Progenitor cell of endocrine pancreas (in vitro differentiated cells): ENCODE results near the gene TIGD3. TPM values are rescaled to one million over a fixed set of nuclear protein-coding genes. Genes with fewer than 3 reads are reported as not detected.

Experiments used
- DNase-seq: peaks from one replicate; pipeline ENCODE4 v3.0.0; 2021; ENCODE audit warnings: low spot score; ENCODE audit not compliant: unreplicated experiment
- H3K27ac Mint-ChIP-seq: 2 replicates; pipeline ENCODE4 v1.8.0; 2021; ENCODE audit warnings: mild to moderate bottlenecking, moderate library complexity, mixed read lengths
- H3K27me3 Mint-ChIP-seq: 2 replicates; pipeline ENCODE4 v1.8.0; 2021; ENCODE audit warnings: mixed read lengths
- H3K36me3 Mint-ChIP-seq: 2 replicates; pipeline ENCODE4 v1.8.0; 2022; ENCODE audit warnings: mixed read lengths; ENCODE audit not compliant: insufficient read depth
- H3K4me1 Mint-ChIP-seq: 2 replicates; pipeline ENCODE4 v1.8.0; 2021; ENCODE audit warnings: low read depth, mixed read lengths
- H3K4me3 Mint-ChIP-seq: 2 replicates; pipeline ENCODE4 v1.8.0; 2021; ENCODE audit warnings: low read depth, mild to moderate bottlenecking, moderate library complexity, mixed read lengths
- H3K9me3 Mint-ChIP-seq: 2 replicates; pipeline ENCODE4 v1.8.0; 2021; ENCODE audit warnings: low read depth, mixed read lengths
- total RNA-seq: library from RNA; stranded (reverse); gene quantifications from 2 replicates; pipeline ENCODE4 v1.2.1, GENCODE V29; 2021
- TF ChIP-seq, protein P1 (sequence below): fragments of 200-600 bp; sonication (generic); IDR thresholded peaks from one replicate; pipeline ENCODE4 v1.5.0; 2021; ENCODE audit warnings: antibody characterized with exemption, mild to moderate bottlenecking; ENCODE audit not compliant: unreplicated experiment

The TIGD3 gene
- total RNA-seq, 1 donor from 2014 or later, result 3.0 TPM

DNA sequence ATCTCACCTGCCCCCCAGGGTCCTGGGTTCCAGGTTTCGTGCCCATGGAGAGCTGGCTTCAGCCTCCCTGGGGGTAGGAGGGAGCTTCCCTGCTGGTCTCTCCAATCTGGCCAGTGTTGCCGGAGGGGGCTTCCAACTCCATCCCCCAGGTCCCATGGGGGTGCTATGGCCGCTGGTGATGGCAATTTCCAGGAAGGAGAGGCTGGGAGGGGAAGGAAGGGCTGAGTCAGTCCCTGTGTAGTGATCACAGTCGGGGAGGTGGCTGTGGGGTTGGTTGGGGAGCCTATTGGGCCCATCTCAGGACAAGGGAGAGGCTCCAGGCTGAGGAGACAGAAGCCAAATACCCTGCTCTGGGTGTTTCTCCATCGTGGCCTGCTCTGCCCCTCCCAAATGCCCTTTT, 45.5 kb upstream of the TIGD3 start:
- Mint-ChIP-seq H3K9me3 (no peaks in the 10 kb centered on the region), H3K4me3 (no peak overlapping the region), H3K4me1 (peaks cover 26% of the 10 kb centered on the region), H3K36me3 (peaks cover 1% of the 10 kb centered on the region), H3K27me3 (peaks cover 27% of the 10 kb centered on the region), H3K27ac (no peak overlapping the region)
- TF ChIP-seq, protein P1, sequence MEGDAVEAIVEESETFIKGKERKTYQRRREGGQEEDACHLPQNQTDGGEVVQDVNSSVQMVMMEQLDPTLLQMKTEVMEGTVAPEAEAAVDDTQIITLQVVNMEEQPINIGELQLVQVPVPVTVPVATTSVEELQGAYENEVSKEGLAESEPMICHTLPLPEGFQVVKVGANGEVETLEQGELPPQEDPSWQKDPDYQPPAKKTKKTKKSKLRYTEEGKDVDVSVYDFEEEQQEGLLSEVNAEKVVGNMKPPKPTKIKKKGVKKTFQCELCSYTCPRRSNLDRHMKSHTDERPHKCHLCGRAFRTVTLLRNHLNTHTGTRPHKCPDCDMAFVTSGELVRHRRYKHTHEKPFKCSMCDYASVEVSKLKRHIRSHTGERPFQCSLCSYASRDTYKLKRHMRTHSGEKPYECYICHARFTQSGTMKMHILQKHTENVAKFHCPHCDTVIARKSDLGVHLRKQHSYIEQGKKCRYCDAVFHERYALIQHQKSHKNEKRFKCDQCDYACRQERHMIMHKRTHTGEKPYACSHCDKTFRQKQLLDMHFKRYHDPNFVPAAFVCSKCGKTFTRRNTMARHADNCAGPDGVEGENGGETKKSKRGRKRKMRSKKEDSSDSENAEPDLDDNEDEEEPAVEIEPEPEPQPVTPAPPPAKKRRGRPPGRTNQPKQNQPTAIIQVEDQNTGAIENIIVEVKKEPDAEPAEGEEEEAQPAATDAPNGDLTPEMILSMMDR, result no peak
- DNase-seq, result no peak

DNA sequence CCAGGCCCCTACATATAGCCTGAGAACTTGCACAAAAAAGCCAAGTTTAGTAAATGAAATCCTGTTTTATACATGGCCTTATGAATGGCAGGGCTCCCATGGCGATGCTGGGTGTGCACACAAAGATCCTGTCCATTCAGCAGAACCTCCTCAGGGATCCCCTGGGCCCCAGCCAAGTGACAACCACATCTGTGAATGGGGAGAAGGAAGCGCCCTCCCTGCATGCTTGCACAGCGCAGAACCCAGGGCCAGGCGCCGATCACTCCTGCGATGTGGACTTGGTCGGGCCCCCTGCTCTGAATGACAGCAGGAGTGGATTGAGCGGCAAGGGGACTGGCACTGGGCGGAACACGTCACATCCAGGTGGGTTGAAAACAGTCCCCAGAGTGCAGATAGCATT, 44.3 kb upstream of the TIGD3 start:
- peaks cover 32% of the 10 kb centered on the region for H3K27me3 Mint-ChIP-seq
- no peak for DNase-seq
- TF ChIP-seq, protein P1, result no peak

GRCh38 chr11:65310736-65311135, 43.8 kb upstream of the TIGD3 start:
- Mint-ChIP-seq H3K4me1 (peaks cover 14% of the 10 kb centered on the region), H3K27ac (no peak overlapping the region), H3K27me3 (peaks cover 32% of the 10 kb centered on the region), H3K4me3 (no peak overlapping the region), H3K36me3 (peaks cover 1% of the 10 kb centered on the region), H3K9me3 (no peaks in the 10 kb centered on the region)
- DNase-seq, result no peak
- TF ChIP-seq, protein P1, result no peak

More for the DNA sequence above, 44.3 kb upstream of the TIGD3 start:
- peaks cover 1% of the 10 kb centered on the region for H3K36me3 Mint-ChIP-seq
- H3K4me1 Mint-ChIP-seq, result peaks cover 18% of the 10 kb centered on the region
- H3K9me3 Mint-ChIP-seq, result no peaks in the 10 kb centered on the region
- H3K27ac Mint-ChIP-seq, result no peak overlapping the region
- no peak overlapping the region for H3K4me3 Mint-ChIP-seq

- Mint-ChIP-seq H3K4me1 (peaks cover 14% of the 10 kb centered on the region), H3K36me3 (peaks cover 1% of the 10 kb centered on the region), H3K27me3 (peaks cover 34% of the 10 kb centered on the region), H3K27ac (no peak overlapping the region), H3K4me3 (no peak overlapping the region), H3K9me3 (no peaks in the 10 kb centered on the region)
- TF ChIP-seq, protein P1, result no peak
- no peak for DNase-seq
These were observed 43.3 kb upstream of the TIGD3 start for GRCh38 chr11:65311170-65311678.

DNA sequence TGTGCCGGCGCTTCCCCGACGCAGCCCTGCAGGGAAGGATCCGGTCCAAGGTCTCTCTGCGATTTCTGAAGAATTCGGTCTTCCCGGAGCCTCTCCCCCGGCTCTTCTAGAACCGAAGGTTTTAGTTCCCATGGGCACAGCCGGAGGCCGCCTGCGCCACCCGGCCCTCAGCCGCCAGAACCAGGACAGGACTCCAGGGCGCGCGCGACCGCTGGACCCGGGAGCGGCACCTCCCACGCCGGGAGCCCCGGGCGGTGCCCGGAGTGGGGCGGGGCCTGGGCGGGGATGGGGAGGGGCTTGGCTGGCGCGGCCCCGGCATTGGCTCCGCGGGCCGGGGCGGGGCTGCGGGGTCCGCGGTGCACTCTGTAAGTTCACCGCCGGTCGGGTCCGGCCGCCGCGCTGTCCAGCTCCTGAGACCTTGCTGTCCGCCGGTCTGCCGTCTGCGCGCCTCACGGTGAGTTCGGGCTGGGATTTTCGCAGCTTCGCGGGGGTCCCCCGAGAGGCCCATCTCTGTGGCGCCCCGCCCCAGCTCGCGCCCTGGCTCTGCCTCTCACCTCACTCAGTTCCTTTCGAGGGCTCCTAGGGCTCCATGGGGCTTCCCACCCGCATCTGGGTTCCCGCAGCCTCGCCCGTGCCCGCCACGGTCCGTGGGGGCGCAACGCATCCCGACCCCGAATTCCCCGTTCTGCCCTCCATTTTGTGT, 39.9 kb upstream of the TIGD3 start, which contains the start of gene CDC42EP2:
Gene CDC42EP2 (plus strand): TSS at position 366 of the 703 bp plus-strand sequence. CDS start 6,033 bp downstream, outside the sequence.
- TF ChIP-seq, protein P1, result no peak
- peaks cover 1% of the 10 kb centered on the region for H3K36me3 Mint-ChIP-seq

More for the DNA sequence above, 39.9 kb upstream of the TIGD3 start, which contains the start of gene CDC42EP2:
- peaks cover 18% of the 10 kb centered on the region for H3K4me1 Mint-ChIP-seq
- peak within 1 kb of the TSS; percentile 21 for H3K27ac Mint-ChIP-seq
- H3K27me3 Mint-ChIP-seq, result peaks cover 30% of the 10 kb centered on the region
- H3K4me3 Mint-ChIP-seq, result peak within 1 kb of the TSS; percentile 70
- H3K9me3 Mint-ChIP-seq, result no peaks in the 10 kb centered on the region
- peak; percentile 78 for DNase-seq
